Fibroblast of lung (primary cell): ENCODE results near the gene NUP98.

Source experiments
- CTCF ChIP-seq, 2 donors: IDR thresholded peaks in 1 of 2; conservative IDR thresholded peaks in 1 of 2; 1 replicate in 1 of 2; 2 replicates in 1 of 2; pipeline ENCODE4 v1.5.1; 2011 to 2012; ENCODE audit warnings: low read length in 2 of 2, control low read depth in 1 of 2, inconsistent platforms in 1 of 2, low read depth in 1 of 2, mild to moderate bottlenecking in 1 of 2
- EZH2 ChIP-seq: IDR thresholded peaks from 2 replicates; pipeline ENCODE4 v1.5.1; 2012; ENCODE audit warnings: low read length, control low read depth, mild to moderate bottlenecking; ENCODE audit errors: missing control alignments

GRCh38 chr11:3644817-3645235, 152.5 kb downstream of the NUP98 start, which contains the start of gene ART1:
- TF ChIP-seq CTCF (conservative IDR thresholded peaks at IDR 0.05 in 1 of 2, IDR thresholded peaks at IDR 0.05 in 1 of 2; ENCODE audit: low read depth in 1 of 2, low read length in 2 of 2): no peak
- no peak for TF ChIP-seq EZH2
